ENCODE data around the gene DGCR2.
"Not testable (repeated sequence)": the region's sequence is repeated elsewhere in the genome, so short reads cannot be mapped to it uniquely, and the experiment has no call there.

Gene DGCR2

GRCh38 chr22:19166421-19166820, 44.2 kb upstream of the DGCR2 start:
- in situ Hi-C loops (cut with HindIII; ENCODE audit: low sequenced_read_pairs) = no loop called here
- H3K4me3 ChIP-seq (ENCODE audit: low read depth, low read length) = no peak overlapping the region
- no peak for DNase-seq (ENCODE audit: low read depth)
- no peak for TF ChIP-seq CTCF (IDR thresholded peaks at IDR 0.05; ENCODE audit: low read depth, low read length, missing control alignments)

GRCh38 chr22:19164425-19164824, 42.2 kb upstream of the DGCR2 start:
- in situ Hi-C loops (cut with HindIII; ENCODE audit: low sequenced_read_pairs) = no loop called here
- no peak for DNase-seq (ENCODE audit: low read depth)

GRCh38 chr22:19158649-19159048, 36.4 kb upstream of the DGCR2 start:
- DNase-seq (ENCODE audit: low read depth); in situ Hi-C loops (cut with HindIII; ENCODE audit: low sequenced_read_pairs); H3K4me3 ChIP-seq (ENCODE audit: low read depth, low read length): not testable (repeated sequence)

More at GRCh38 chr22:19164425-19164824, 42.2 kb upstream of the DGCR2 start:
- no peak overlapping the region for H3K4me3 ChIP-seq (ENCODE audit: low read depth, low read length)
- no peak for TF ChIP-seq CTCF (IDR thresholded peaks at IDR 0.05; ENCODE audit: low read depth, low read length, missing control alignments)

GRCh38 chr22:19156109-19156508, 33.9 kb upstream of the DGCR2 start:
- in situ Hi-C loops (cut with HindIII; ENCODE audit: low sequenced_read_pairs); DNase-seq (ENCODE audit: low read depth); H3K4me3 ChIP-seq (ENCODE audit: low read depth, low read length): not testable (repeated sequence)

- no peak for TF ChIP-seq CTCF (IDR thresholded peaks at IDR 0.05; ENCODE audit: low read depth, low read length, missing control alignments)
- in situ Hi-C loops (cut with HindIII; ENCODE audit: low sequenced_read_pairs) = no loop called here
- no peak for DNase-seq (ENCODE audit: low read depth)
- H3K4me3 ChIP-seq (ENCODE audit: low read depth, low read length) = no peak overlapping the region
These were observed 31.0 kb upstream of the DGCR2 start for GRCh38 chr22:19152942-19153883.

- H3K4me3 ChIP-seq (ENCODE audit: low read depth, low read length) = no peak overlapping the region
- no peak for DNase-seq (ENCODE audit: low read depth)
- in situ Hi-C loops (cut with HindIII; ENCODE audit: low sequenced_read_pairs) = no loop called here
- TF ChIP-seq CTCF (IDR thresholded peaks at IDR 0.05; ENCODE audit: low read depth, low read length, missing control alignments) = no peak
These were observed 29.3 kb upstream of the DGCR2 start for GRCh38 chr22:19151329-19152191.

- H3K4me3 ChIP-seq (ENCODE audit: low read depth, low read length) = no peak overlapping the region
- DNase-seq (ENCODE audit: low read depth) = no peak
- in situ Hi-C loops (cut with HindIII; ENCODE audit: low sequenced_read_pairs) = no loop called here
- no peak for TF ChIP-seq CTCF (IDR thresholded peaks at IDR 0.05; ENCODE audit: low read depth, low read length, missing control alignments)
These were observed 28.5 kb upstream of the DGCR2 start for GRCh38 chr22:19150482-19151328.

All from astrocyte of the cerebellum (primary cell).